ENCODE measurements around the gene MACROH2A2. TPM values are rescaled to one million over a fixed set of nuclear protein-coding genes. Genes with fewer than 3 reads are reported as not detected.

Gene MACROH2A2
- total RNA-seq, 1 donor from 2014 or later = not detected

DNA sequence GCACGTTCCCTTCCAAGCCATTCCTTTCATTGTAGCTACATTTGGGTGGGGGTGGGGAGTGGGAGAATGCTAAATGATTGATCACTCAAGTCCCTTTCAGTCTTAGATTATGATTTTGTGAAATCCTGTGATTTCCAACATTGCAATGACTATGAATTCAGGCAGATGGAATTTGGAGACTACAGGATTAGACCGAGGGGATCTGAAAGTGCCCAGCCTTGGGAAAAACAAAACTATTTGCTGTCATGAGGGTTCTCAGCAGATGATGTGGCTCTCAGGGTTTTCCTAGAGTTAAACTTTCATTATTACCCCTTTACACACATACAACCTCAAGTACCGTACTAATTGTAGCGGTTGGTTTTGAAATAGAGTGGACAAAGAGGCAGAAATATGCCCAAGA lies 4.7 kb downstream of the MACROH2A2 start:
- CTCF ChIA-PET = no interaction called here
- ATAC-seq (ENCODE audit: low read depth) = no peak

DNA sequence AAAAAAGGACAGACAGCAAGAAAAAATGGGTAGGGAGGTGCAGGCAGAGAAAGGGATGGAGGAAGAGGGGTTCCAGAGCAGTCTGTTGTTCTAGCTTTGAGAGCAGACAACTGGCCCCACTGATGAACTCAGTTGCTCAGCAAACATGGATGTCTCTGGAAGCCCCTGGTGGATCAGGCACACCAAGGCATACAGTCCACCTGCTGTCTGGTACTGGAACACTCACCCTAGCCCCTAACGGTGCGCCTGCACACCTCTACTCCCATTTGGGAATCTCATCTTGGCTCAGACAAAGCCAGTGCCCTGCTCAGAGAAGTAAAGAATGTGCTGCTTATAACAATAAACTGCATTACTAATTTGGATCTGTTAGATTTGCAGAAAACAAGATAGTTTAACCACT lies 7.7 kb downstream of the MACROH2A2 start:
- ATAC-seq (ENCODE audit: low read depth) = no peak
- DNase-seq = no peak

More for the DNA sequence above, 4.7 kb downstream of the MACROH2A2 start:
- intact Hi-C loops (cut with micrococcal nuclease) = no loop called here
- TF ChIP-seq, protein P1, sequence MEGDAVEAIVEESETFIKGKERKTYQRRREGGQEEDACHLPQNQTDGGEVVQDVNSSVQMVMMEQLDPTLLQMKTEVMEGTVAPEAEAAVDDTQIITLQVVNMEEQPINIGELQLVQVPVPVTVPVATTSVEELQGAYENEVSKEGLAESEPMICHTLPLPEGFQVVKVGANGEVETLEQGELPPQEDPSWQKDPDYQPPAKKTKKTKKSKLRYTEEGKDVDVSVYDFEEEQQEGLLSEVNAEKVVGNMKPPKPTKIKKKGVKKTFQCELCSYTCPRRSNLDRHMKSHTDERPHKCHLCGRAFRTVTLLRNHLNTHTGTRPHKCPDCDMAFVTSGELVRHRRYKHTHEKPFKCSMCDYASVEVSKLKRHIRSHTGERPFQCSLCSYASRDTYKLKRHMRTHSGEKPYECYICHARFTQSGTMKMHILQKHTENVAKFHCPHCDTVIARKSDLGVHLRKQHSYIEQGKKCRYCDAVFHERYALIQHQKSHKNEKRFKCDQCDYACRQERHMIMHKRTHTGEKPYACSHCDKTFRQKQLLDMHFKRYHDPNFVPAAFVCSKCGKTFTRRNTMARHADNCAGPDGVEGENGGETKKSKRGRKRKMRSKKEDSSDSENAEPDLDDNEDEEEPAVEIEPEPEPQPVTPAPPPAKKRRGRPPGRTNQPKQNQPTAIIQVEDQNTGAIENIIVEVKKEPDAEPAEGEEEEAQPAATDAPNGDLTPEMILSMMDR (IDR thresholded peaks at IDR 0.05) = no peak
- no peak overlapping the region for H3K4me3 Mint-ChIP-seq
- H3K36me3 Mint-ChIP-seq (ENCODE audit: low read depth) = no peaks in the 10 kb centered on the region
- POLR2A ChIA-PET = no interaction called here
- no peaks in the 10 kb centered on the region for H3K9me3 Mint-ChIP-seq
- H3K27ac Mint-ChIP-seq = no peak overlapping the region
- DNase-seq = no peak
- peaks cover 6% of the 10 kb centered on the region for H3K4me1 Mint-ChIP-seq
- peaks cover 30% of the 10 kb centered on the region for H3K27me3 Mint-ChIP-seq

DNA sequence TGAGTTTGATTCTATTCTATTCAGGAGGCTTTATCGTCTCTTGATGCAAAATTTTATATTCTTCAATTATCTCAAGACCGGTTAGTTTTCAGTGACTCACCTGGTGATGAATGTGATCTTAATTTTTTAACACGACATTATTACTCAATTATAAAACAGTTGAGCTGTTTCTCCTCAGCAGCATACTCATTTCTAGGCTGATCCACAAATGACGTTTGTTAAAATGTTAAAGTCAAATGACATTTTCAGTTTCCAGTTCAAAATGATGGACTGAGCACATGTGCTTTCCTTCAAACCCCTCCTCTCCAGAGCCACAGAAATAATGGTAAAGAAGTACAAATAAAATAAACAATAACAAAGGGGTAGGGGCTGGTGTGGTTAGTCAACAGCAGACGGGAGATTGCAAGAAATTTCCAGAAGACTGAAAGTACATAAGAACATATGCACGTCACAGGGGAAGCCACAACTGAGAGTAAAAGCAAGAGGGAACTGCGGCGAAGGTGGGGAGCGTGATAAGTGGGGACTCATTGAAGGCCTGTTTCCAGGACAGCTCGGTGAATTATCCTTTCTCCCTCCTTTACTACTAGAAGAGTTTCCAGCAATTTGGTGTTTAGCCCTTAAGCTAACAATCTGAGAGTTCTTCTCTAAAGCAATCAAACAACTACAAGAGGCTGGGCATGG lies 10.9 kb downstream of the MACROH2A2 start:
- H3K27me3 Mint-ChIP-seq = peaks cover 10% of the 10 kb centered on the region
- H3K27ac Mint-ChIP-seq = no peak overlapping the region
- no peak overlapping the region for H3K4me3 Mint-ChIP-seq
- ChIA-PET CTCF (no interaction called here), POLR2A (no interaction called here)
- ATAC-seq (ENCODE audit: low read depth) = no peak
- TF ChIP-seq, protein P1 (IDR thresholded peaks at IDR 0.05) = no peak
- intact Hi-C loops (cut with micrococcal nuclease) = no loop called here
- H3K4me1 Mint-ChIP-seq = no peaks in the 10 kb centered on the region
- H3K36me3 Mint-ChIP-seq (ENCODE audit: low read depth) = no peaks in the 10 kb centered on the region
- no peak for DNase-seq
- H3K9me3 Mint-ChIP-seq = peaks cover 2% of the 10 kb centered on the region

More for the DNA sequence above, 7.7 kb downstream of the MACROH2A2 start:
- Mint-ChIP-seq H3K27me3 (peaks cover 13% of the 10 kb centered on the region), H3K27ac (no peak overlapping the region), H3K4me1 (no peaks in the 10 kb centered on the region), H3K9me3 (no peaks in the 10 kb centered on the region), H3K36me3 (ENCODE audit: low read depth) (no peaks in the 10 kb centered on the region), H3K4me3 (no peak overlapping the region)
- intact Hi-C loops (cut with micrococcal nuclease) = no loop called here
- ChIA-PET POLR2A (no interaction called here), CTCF (no interaction called here)
- TF ChIP-seq, protein P1 (IDR thresholded peaks at IDR 0.05) = no peak

GRCh38 chr10:70064486-70064885 lies 11.8 kb downstream of the MACROH2A2 start:
- H3K27ac Mint-ChIP-seq = no peak overlapping the region
- TF ChIP-seq, protein P1 (IDR thresholded peaks at IDR 0.05) = no peak
- no peak overlapping the region for H3K4me3 Mint-ChIP-seq
- POLR2A ChIA-PET = no interaction called here
- DNase-seq (no peak), ATAC-seq (ENCODE audit: low read depth) (no peak)
- H3K36me3 Mint-ChIP-seq (ENCODE audit: low read depth) = no peaks in the 10 kb centered on the region
- CTCF ChIA-PET = no interaction called here
- peaks cover 2% of the 10 kb centered on the region for H3K9me3 Mint-ChIP-seq
- no peaks in the 10 kb centered on the region for H3K4me1 Mint-ChIP-seq
- intact Hi-C loops (cut with micrococcal nuclease) = no loop called here
- peaks cover 10% of the 10 kb centered on the region for H3K27me3 Mint-ChIP-seq

- TF ChIP-seq, protein P1 (IDR thresholded peaks at IDR 0.05) = no peak
- Mint-ChIP-seq H3K36me3 (ENCODE audit: low read depth) (no peaks in the 10 kb centered on the region), H3K4me3 (no peak overlapping the region), H3K27me3 (peaks cover 8% of the 10 kb centered on the region), H3K4me1 (no peaks in the 10 kb centered on the region), H3K9me3 (peaks cover 2% of the 10 kb centered on the region), H3K27ac (no peak overlapping the region)
- intact Hi-C loops (cut with micrococcal nuclease) = no loop called here
- POLR2A ChIA-PET = no interaction called here
- DNase-seq (no peak), ATAC-seq (ENCODE audit: low read depth) (no peak)
- CTCF ChIA-PET = no interaction called here
Measured at GRCh38 chr10:70066190-70066589, 13.5 kb downstream of the MACROH2A2 start.
